Peyer's patch (tissue), 4 donors: ENCODE data around the gene PPP2R2D. TPM values are rescaled to one million over a fixed set of nuclear protein-coding genes. Genes with fewer than 3 reads are reported as not detected.

ENCODE experiments used
- DNase-seq, 3 donors: peaks; one replicate each; pipeline ENCODE4 v3.0.0-alpha.2; 2017 to 2019
- H3K27ac ChIP-seq, 4 donors: fragments of 200-600 bp; sonication (generic); one replicate each; pipeline ENCODE4 v1.5.1; 2016 to 2019
- H3K27me3 ChIP-seq, 2 donors: fragments of 200-600 bp; sonication (generic); one replicate each; pipeline ENCODE4 v1.5.1; 2019
- H3K36me3 ChIP-seq, 3 donors: fragments of 200-600 bp; sonication (generic); one replicate each; pipeline ENCODE4 v1.5.1; 2016 to 2019
- H3K4me1 ChIP-seq, 4 donors: fragments of 200-600 bp; sonication (generic); one replicate each; pipeline ENCODE4 v1.5.1; 2016 to 2019
- H3K4me3 ChIP-seq, 4 donors: fragments of 200-600 bp; sonication (generic); 1 replicate in 3 of 4; 2 replicates in 1 of 4; pipeline ENCODE4 v1.5.1; 2016 to 2019; ENCODE audit warnings: mild to moderate bottlenecking in 1 of 4
- H3K9me3 ChIP-seq, 4 donors: fragments of 200-600 bp; sonication (generic); one replicate each; pipeline ENCODE4 v1.5.1; 2016 to 2019; ENCODE audit warnings: mild to moderate bottlenecking in 1 of 4
- CTCF ChIP-seq, 6 experiments: fragments of 450-650 bp in 4 of 6; fragments of 200-600 bp in 2 of 6; sonication (generic) in 1 of 6; IDR thresholded peaks; one replicate each; pipeline ENCODE4 v1.5.1; 2017 to 2019; ENCODE audit warnings: antibody characterized with exemption in 6 of 6, mild to moderate bottlenecking in 3 of 6, moderate library complexity in 1 of 6
- POLR2A ChIP-seq, 2 donors: fragments of 450-650 bp; IDR thresholded peaks; one replicate each; pipeline ENCODE4 v1.5.1; 2017; ENCODE audit warnings: antibody characterized with exemption in 2 of 2, mild to moderate bottlenecking in 2 of 2, moderate library complexity in 2 of 2
- total RNA-seq, 4 donors: library from RNA; depleted of rRNA; stranded (reverse); fragments of >200 nt; gene quantifications; one replicate each; pipeline ENCODE4 v1.1.0, GENCODE V29; 2016

Gene PPP2R2D
- total RNA-seq, 4 donors from 2014 or later, result 34.3 to 87.5 (median 48.5) TPM

- Histone ChIP-seq H3K36me3 (peaks cover 0 to 14% (median 0%) of the 10 kb centered on the region in 3 donors), H3K27me3 (no peaks in the 10 kb centered on the region), H3K4me3 (no peak overlapping the region), H3K4me1 (peaks cover 0 to 5% (median under 1%) of the 10 kb centered on the region in 4 donors), H3K9me3 (no peaks in the 10 kb centered on the region), H3K27ac (no peak overlapping the region)
- DNase-seq, result peak in 1 of 3 donors; percentile 35
- TF ChIP-seq POLR2A (IDR thresholded peaks at IDR 0.05) (no peak), CTCF (IDR thresholded peaks at IDR 0.05) (no peak)
Observed at GRCh38 chr10:131909929-131910328, 9.1 kb downstream of the PPP2R2D start.

- Histone ChIP-seq H3K4me1 (no peaks in the 10 kb centered on the region), H3K27me3 (no peaks in the 10 kb centered on the region), H3K27ac (no peak overlapping the region), H3K4me3 (no peak overlapping the region), H3K36me3 (peaks cover 0 to 10% (median 0%) of the 10 kb centered on the region in 3 donors), H3K9me3 (no peaks in the 10 kb centered on the region)
- DNase-seq, result peak in 1 of 3 donors; percentile 39
- TF ChIP-seq POLR2A (IDR thresholded peaks at IDR 0.05), result no peak
- TF ChIP-seq CTCF (IDR thresholded peaks at IDR 0.05), result no peak
Observed at GRCh38 chr10:131910663-131911314, 10.0 kb downstream of the PPP2R2D start.

GRCh38 chr10:131911451-131911850 is 10.6 kb downstream of the PPP2R2D start:
- no peak overlapping the region for H3K4me3 ChIP-seq
- no peaks in the 10 kb centered on the region for H3K4me1 ChIP-seq
- H3K27me3 ChIP-seq, result no peaks in the 10 kb centered on the region
- peak in 1 of 3 donors; percentile 45 for DNase-seq
- no peaks in the 10 kb centered on the region for H3K9me3 ChIP-seq
- no peak for TF ChIP-seq POLR2A (IDR thresholded peaks at IDR 0.05)
- TF ChIP-seq CTCF (IDR thresholded peaks at IDR 0.05), result no peak
- H3K27ac ChIP-seq, result no peak overlapping the region
- peaks cover 0 to 5% (median 0%) of the 10 kb centered on the region in 3 donors for H3K36me3 ChIP-seq

GRCh38 chr10:131912620-131913019 is 11.8 kb downstream of the PPP2R2D start:
- TF ChIP-seq CTCF (IDR thresholded peaks at IDR 0.05) (no peak), POLR2A (IDR thresholded peaks at IDR 0.05) (no peak)
- Histone ChIP-seq H3K27me3 (no peaks in the 10 kb centered on the region), H3K36me3 (peaks cover 0 to 5% (median 0%) of the 10 kb centered on the region in 3 donors), H3K27ac (no peak overlapping the region), H3K4me1 (no peaks in the 10 kb centered on the region), H3K9me3 (no peaks in the 10 kb centered on the region), H3K4me3 (no peak overlapping the region)
- DNase-seq, result peak in 1 of 3 donors; percentile 6

DNA sequence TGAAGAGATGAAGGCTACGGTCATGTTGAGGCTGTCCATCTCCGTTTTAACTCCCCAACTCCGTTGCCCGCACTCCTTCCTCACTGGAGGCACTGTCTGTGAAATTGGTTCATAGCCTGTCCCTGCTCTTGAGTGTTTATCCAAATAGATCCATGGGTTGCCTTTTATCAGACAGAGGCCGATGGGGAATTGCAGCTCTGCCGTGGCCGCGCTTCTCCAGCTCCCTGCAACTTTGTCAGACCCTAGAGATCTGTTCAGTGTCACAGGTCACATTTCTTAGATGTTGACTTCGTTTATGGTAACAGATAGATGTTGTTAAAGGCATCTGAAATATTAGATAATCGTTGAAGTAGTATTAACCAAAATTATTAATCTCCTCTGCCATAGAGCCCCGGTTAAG is 14.7 kb downstream of the PPP2R2D start:
- Histone ChIP-seq H3K9me3 (no peaks in the 10 kb centered on the region), H3K4me1 (no peaks in the 10 kb centered on the region), H3K27me3 (no peaks in the 10 kb centered on the region), H3K4me3 (no peak overlapping the region), H3K36me3 (peaks cover 0 to 5% (median 0%) of the 10 kb centered on the region in 3 donors), H3K27ac (no peak overlapping the region)
- no peak for DNase-seq
- TF ChIP-seq POLR2A (IDR thresholded peaks at IDR 0.05) (no peak), CTCF (IDR thresholded peaks at IDR 0.05) (no peak)
